HG03457 (cell line): ENCODE measurements around the gene PITPNC1.
"Not testable (repeated sequence)": the region's sequence is repeated elsewhere in the genome, so short reads cannot be mapped to it uniquely, and the experiment has no call there.

Source experiments
- ATAC-seq: cut with Tn5 transposase; IDR thresholded peaks from one replicate; pipeline ENCODE4 v1.9.1; 2021; ENCODE audit warnings: moderate number of reproducible peaks; ENCODE audit not compliant: unreplicated experiment

Gene PITPNC1

GRCh38 chr17:67504182-67504581 is 127.1 kb downstream of the PITPNC1 start:
- ATAC-seq, result no peak

GRCh38 chr17:67506966-67507365 is 129.9 kb downstream of the PITPNC1 start:
- no peak for ATAC-seq

- no peak for ATAC-seq
Measured at GRCh38 chr17:67509390-67510287, 132.6 kb downstream of the PITPNC1 start.

GRCh38 chr17:67511012-67511411 is 133.9 kb downstream of the PITPNC1 start:
- no peak for ATAC-seq

GRCh38 chr17:67511804-67512203 is 134.7 kb downstream of the PITPNC1 start:
- ATAC-seq, result no peak

- ATAC-seq, result no peak
Measured at GRCh38 chr17:67514998-67515397, 137.9 kb downstream of the PITPNC1 start.

GRCh38 chr17:67515490-67516083 is 138.5 kb downstream of the PITPNC1 start:
- no peak for ATAC-seq

GRCh38 chr17:67516571-67516970 is 139.5 kb downstream of the PITPNC1 start:
- ATAC-seq, result not testable (repeated sequence)

- no peak for ATAC-seq
Measured at GRCh38 chr17:67517325-67517724, 140.2 kb downstream of the PITPNC1 start.

GRCh38 chr17:67518876-67519275 is 141.8 kb downstream of the PITPNC1 start:
- no peak for ATAC-seq

GRCh38 chr17:67519801-67520251 is 142.7 kb downstream of the PITPNC1 start:
- no peak for ATAC-seq

GRCh38 chr17:67520252-67520906 is 143.3 kb downstream of the PITPNC1 start:
- no peak for ATAC-seq

GRCh38 chr17:67520916-67521774 is 144.1 kb downstream of the PITPNC1 start:
- no peak for ATAC-seq

GRCh38 chr17:67521775-67522069 is 144.6 kb downstream of the PITPNC1 start:
- ATAC-seq, result no peak

GRCh38 chr17:67523101-67523500 is 146.0 kb downstream of the PITPNC1 start:
- no peak for ATAC-seq

- ATAC-seq, result no peak
Measured at GRCh38 chr17:67525239-67526135, 148.4 kb downstream of the PITPNC1 start.

GRCh38 chr17:67526700-67527099 is 149.6 kb downstream of the PITPNC1 start:
- ATAC-seq, result no peak

GRCh38 chr17:67528751-67529436 is 151.8 kb downstream of the PITPNC1 start:
- no peak for ATAC-seq

GRCh38 chr17:67531291-67531690 is 154.2 kb downstream of the PITPNC1 start:
- no peak for ATAC-seq
